Endothelial cell of umbilical vein (primary cell): ENCODE measurements around the gene GPR75. TPM values are rescaled to one million over a fixed set of nuclear protein-coding genes. Genes with fewer than 3 reads are reported as not detected.

Experiments
- BruUV-seq: library from RNA; stranded (reverse); fragments of 400-500 nt; replicated peaks from 2 replicates; lab custom pipeline; 2021; lab: Mats Ljungman, UMichigan
- CTCF ChIA-PET: fragments of 300-600, 350-600 bp; sonication (Branson Sonifier 250); formaldehyde crosslinking; loops from one replicate; lab custom pipeline; 2021; ENCODE audit warnings: antibody characterized with exemption, inconsistent platforms; lab: Charles Lee
- POLR2A ChIA-PET: fragments of 300-600, 350-600 bp; sonication (Branson Sonifier 250); formaldehyde crosslinking; loops from one replicate; lab custom pipeline; 2021; ENCODE audit warnings: antibody characterized with exemption, inconsistent platforms; lab: Charles Lee
- DNase-seq: peaks from one replicate; pipeline ENCODE4 v3.0.0-alpha.2; 2011; ENCODE audit warnings: low read depth, low spot score
- FAIRE-seq: peaks from 2 replicates; lab custom pipeline; 2011; peaks lifted over from hg19 to GRCh38; lab: Jason Lieb, UNC
- H2AFZ ChIP-seq: 2 replicates; pipeline ENCODE4 v1.6.0; 2012; ENCODE audit warnings: low read depth, low read length, control low read depth, inconsistent platforms
- H3K27ac ChIP-seq: 2 replicates; pipeline ENCODE4 v1.5.1; 2011; ENCODE audit warnings: low read depth, mild to moderate bottlenecking, control low read depth, low read length, moderate library complexity; ENCODE audit not compliant: insufficient read depth
- H3K27me3 ChIP-seq, 2 experiments: 2 replicates each; pipeline versions ENCODE4 v1.6.0 to v1.6.1; 2011; ENCODE audit warnings: low read length in 2 of 2, mixed read lengths in 1 of 2; ENCODE audit not compliant: control insufficient read depth in 2 of 2, insufficient read depth in 2 of 2
- H3K36me3 ChIP-seq, 2 experiments: 2 replicates in 1 of 2; 3 replicates in 1 of 2; pipeline ENCODE4 v1.5.1; 2011; ENCODE audit warnings: low read length in 2 of 2, mild to moderate bottlenecking in 1 of 2, moderate library complexity in 1 of 2; ENCODE audit not compliant: control insufficient read depth in 2 of 2, insufficient read depth in 2 of 2; ENCODE audit errors: extremely low read depth in 1 of 2
- H3K4me1 ChIP-seq: 3 replicates; pipeline ENCODE4 v1.5.1; 2011; ENCODE audit warnings: mild to moderate bottlenecking, low read length; ENCODE audit not compliant: control insufficient read depth, insufficient read depth; ENCODE audit errors: extremely low read depth
- H3K4me2 ChIP-seq: 2 replicates; pipeline ENCODE4 v1.6.1; 2011; ENCODE audit warnings: low read length, control low read depth, mixed read lengths; ENCODE audit not compliant: insufficient read depth
- H3K4me3 ChIP-seq, 3 experiments: fragments of 200-600 bp in 1 of 3; sonication (generic), shearing (Covaris generic) in 1 of 3; replicated peaks in 1 of 3; 2 replicates each; pipeline ENCODE4 v1.5.1; 2011 to 2016; ENCODE audit warnings: control low read depth in 3 of 3, low read length in 3 of 3, mild to moderate bottlenecking in 2 of 3, inconsistent platforms in 1 of 3, low read depth in 1 of 3, moderate library complexity in 1 of 3; ENCODE audit not compliant: insufficient read depth in 1 of 3
- H3K79me2 ChIP-seq: 2 replicates; pipeline ENCODE4 v1.6.0; 2012; ENCODE audit warnings: low read length, inconsistent platforms; ENCODE audit not compliant: control insufficient read depth, insufficient read depth
- H3K9ac ChIP-seq: replicated peaks from 2 replicates; pipeline ENCODE3; 2011; ENCODE audit warnings: low read length, control low read depth; ENCODE audit not compliant: insufficient read depth; ENCODE audit errors: extremely low read depth
- H3K9me1 ChIP-seq: replicated peaks from 3 replicates; pipeline ENCODE4 v1.6.0; 2011; ENCODE audit warnings: mild to moderate bottlenecking, low read length; ENCODE audit not compliant: control insufficient read depth, insufficient read depth; ENCODE audit errors: extremely low read depth
- H3K9me3 ChIP-seq: replicated peaks from 2 replicates; pipeline ENCODE4 v1.5.1; 2012; ENCODE audit warnings: low read length, inconsistent platforms; ENCODE audit not compliant: control insufficient read depth, insufficient read depth
- H4K20me1 ChIP-seq: replicated peaks from 2 replicates; pipeline ENCODE3; 2011; ENCODE audit warnings: mild to moderate bottlenecking, low read length; ENCODE audit not compliant: control insufficient read depth, insufficient read depth; ENCODE audit errors: extremely low read depth
- EZH2 ChIP-seq: IDR thresholded peaks from 2 replicates; pipeline ENCODE4 v1.6.1; 2012; ENCODE audit warnings: borderline replicate concordance, low read depth, mild to moderate bottlenecking, moderate library complexity, low read length, inconsistent platforms; ENCODE audit not compliant: severe bottlenecking
- FOS ChIP-seq: IDR thresholded peaks from 2 replicates; pipeline ENCODE4 v1.6.1; 2011; ENCODE audit warnings: mild to moderate bottlenecking, low read length, moderate library complexity, borderline replicate concordance; ENCODE audit not compliant: insufficient read depth
- GATA2 ChIP-seq: IDR thresholded peaks from 2 replicates; pipeline ENCODE4 v1.7.0; 2011; ENCODE audit warnings: low read depth, mild to moderate bottlenecking, moderate library complexity, mixed read lengths, low read length; ENCODE audit not compliant: insufficient read length, insufficient read depth
- JUN ChIP-seq: IDR thresholded peaks from 2 replicates; pipeline ENCODE4 v1.6.1; 2011; ENCODE audit warnings: borderline replicate concordance, low read depth; ENCODE audit not compliant: insufficient read length, insufficient read depth
- MYC ChIP-seq: IDR thresholded peaks from one replicate; pipeline ENCODE4 v1.6.1; 2011; ENCODE audit warnings: mild to moderate bottlenecking, low read depth, low read length
- POLR2A ChIP-seq: IDR thresholded peaks from 2 replicates; pipeline ENCODE4 v1.6.1; 2012; ENCODE audit warnings: low read depth, mild to moderate bottlenecking, control low read depth, low read length
- dilution Hi-C: fragments of 300-500 bp; cut with MboI; formaldehyde crosslinking; loops from one replicate; pipeline ENCODE4 v1.15.0; 2019; ENCODE audit warnings: low sequenced_read_pairs; ENCODE audit not compliant: extremely low pct_ligation_motif_present
- intact Hi-C: fragments of 100-400 bp; cut with micrococcal nuclease; formaldehyde crosslinking; loops from one replicate; pipeline ENCODE4 v1.10.0; 2022
- polyA plus RNA-seq, 4 experiments: library from polyadenylated mRNA; depleted of rRNA in 3 of 4; stranded (reverse) in 3 of 4; unstranded in 1 of 4; fragments of >200 nt; gene quantifications; 2 replicates each; pipeline versions ENCODE4 v1.2.1 to v1.2.3, GENCODE V29; 2011 to 2012; ENCODE audit warnings: missing spikeins in 1 of 4
- total RNA-seq: library from RNA; stranded (reverse); gene quantifications from 2 replicates; pipeline ENCODE4 v1.2.3, GENCODE V29; 2021
- TF ChIP-seq, protein P1 (sequence below): IDR thresholded peaks from 2 replicates; pipeline ENCODE4 v1.6.1; 2011; ENCODE audit not compliant: insufficient read depth, insufficient read length
- TF ChIP-seq, protein P2 (sequence below), 2 donors: IDR thresholded peaks; 1 replicate in 1 of 2; 2 replicates in 1 of 2; pipeline ENCODE4 v1.5.1; 2011; ENCODE audit warnings: low read length in 2 of 2, mild to moderate bottlenecking in 2 of 2, moderate library complexity in 2 of 2, control low read depth in 1 of 2, inconsistent platforms in 1 of 2, low read depth in 1 of 2; ENCODE audit not compliant: insufficient read depth in 1 of 2; ENCODE audit errors: extremely low read depth in 1 of 2

The GPR75 gene
- total and polyA plus RNA-seq, 2 donors (not counting 3 experiments of a cell fraction or from before 2014, with no cell fraction given): 4.4 to 4.7 TPM

DNA sequence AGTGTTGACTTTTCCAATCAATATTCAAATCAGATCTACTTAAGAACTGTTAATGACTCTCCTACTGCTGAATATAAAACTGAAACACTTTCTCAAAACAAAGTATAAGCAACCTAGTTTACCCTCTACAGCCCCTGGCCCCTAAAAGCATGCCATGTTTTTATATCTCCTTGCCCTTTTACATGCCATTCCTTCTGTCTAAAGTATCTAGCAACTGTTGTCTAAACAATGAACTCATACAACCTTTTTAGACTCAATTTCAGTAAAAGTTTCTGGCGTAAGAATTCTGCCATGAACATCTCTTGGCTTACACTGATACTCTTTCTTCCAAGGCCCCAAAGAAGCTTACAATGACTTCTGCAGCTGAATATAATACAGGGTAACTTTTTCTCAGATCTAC is 47.8 kb upstream of the GPR75 start:
- BruUV-seq: no TSS peak
- no peak for FAIRE-seq
- POLR2A ChIA-PET: no interaction called here

DNA sequence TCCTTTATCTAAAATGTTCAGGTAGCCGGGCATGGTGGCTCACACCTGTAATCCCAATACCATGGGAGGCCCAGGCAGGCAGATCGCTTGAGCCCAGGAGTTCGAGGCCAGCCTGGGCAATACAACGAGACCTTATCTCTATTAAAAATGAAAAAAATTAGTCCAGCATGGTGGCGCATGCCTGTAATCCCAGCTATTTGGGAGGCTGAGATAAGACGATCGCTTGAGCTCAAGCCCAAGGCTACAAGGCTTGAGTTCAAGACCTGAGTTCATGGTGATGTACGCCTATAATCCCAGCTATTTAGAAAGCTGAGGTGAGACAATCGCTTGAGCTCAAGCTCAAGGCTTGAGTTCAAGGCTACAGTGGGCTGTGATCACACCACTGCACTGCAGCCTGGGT is 45.6 kb upstream of the GPR75 start:
- ChIA-PET CTCF (interaction anchor here (1.5 kb wide), 1 partner anchor 12 kb away, joined by 6 read pairs; no protein-coding TSS in a partner anchor), POLR2A (no interaction called here)
- Histone ChIP-seq H3K9ac (no peak overlapping the region), H3K79me2 (no peaks in the 10 kb centered on the region), H3K36me3 (peaks cover 17 to 40% of the 10 kb centered on the region in 2 experiments), H3K9me1 (no peaks in the 10 kb centered on the region), H3K27me3 (no peaks in the 10 kb centered on the region), H2AFZ (no peak overlapping the region), H3K4me1 (no peaks in the 10 kb centered on the region), H3K9me3 (no peaks in the 10 kb centered on the region), H4K20me1 (no peaks in the 10 kb centered on the region), H3K27ac (no peak overlapping the region), H3K4me3 (no peak overlapping the region), H3K4me2 (no peak overlapping the region)
- no TSS peak for BruUV-seq
- no peak for FAIRE-seq
- DNase-seq: no peak
- intact Hi-C loops: no loop called here
- dilution Hi-C loops: no loop called here
- TF ChIP-seq GATA2: no peak
- TF ChIP-seq MYC: no peak
- TF ChIP-seq, protein P1, sequence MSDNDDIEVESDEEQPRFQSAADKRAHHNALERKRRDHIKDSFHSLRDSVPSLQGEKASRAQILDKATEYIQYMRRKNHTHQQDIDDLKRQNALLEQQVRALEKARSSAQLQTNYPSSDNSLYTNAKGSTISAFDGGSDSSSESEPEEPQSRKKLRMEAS: no peak
- no peak for TF ChIP-seq JUN
- TF ChIP-seq, protein P2, sequence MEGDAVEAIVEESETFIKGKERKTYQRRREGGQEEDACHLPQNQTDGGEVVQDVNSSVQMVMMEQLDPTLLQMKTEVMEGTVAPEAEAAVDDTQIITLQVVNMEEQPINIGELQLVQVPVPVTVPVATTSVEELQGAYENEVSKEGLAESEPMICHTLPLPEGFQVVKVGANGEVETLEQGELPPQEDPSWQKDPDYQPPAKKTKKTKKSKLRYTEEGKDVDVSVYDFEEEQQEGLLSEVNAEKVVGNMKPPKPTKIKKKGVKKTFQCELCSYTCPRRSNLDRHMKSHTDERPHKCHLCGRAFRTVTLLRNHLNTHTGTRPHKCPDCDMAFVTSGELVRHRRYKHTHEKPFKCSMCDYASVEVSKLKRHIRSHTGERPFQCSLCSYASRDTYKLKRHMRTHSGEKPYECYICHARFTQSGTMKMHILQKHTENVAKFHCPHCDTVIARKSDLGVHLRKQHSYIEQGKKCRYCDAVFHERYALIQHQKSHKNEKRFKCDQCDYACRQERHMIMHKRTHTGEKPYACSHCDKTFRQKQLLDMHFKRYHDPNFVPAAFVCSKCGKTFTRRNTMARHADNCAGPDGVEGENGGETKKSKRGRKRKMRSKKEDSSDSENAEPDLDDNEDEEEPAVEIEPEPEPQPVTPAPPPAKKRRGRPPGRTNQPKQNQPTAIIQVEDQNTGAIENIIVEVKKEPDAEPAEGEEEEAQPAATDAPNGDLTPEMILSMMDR (IDR thresholded peaks at IDR 0.05; ENCODE audit: extremely low read depth in 1 of 2, insufficient read depth in 1 of 2, low read depth in 1 of 2, low read length in 2 of 2): no peak

More for the DNA sequence above, 47.8 kb upstream of the GPR75 start:
- dilution Hi-C loops: no loop called here
- Histone ChIP-seq H2AFZ (no peak overlapping the region), H3K9me3 (no peaks in the 10 kb centered on the region), H3K4me2 (no peak overlapping the region), H3K4me3 (no peak overlapping the region), H3K27ac (no peak overlapping the region), H3K36me3 (peaks cover 12 to 30% of the 10 kb centered on the region in 2 experiments), H4K20me1 (no peaks in the 10 kb centered on the region), H3K27me3 (no peaks in the 10 kb centered on the region), H3K79me2 (peaks cover 10% of the 10 kb centered on the region), H3K9me1 (no peaks in the 10 kb centered on the region), H3K9ac (no peak overlapping the region), H3K4me1 (no peaks in the 10 kb centered on the region)
- CTCF ChIA-PET: interaction anchor here (2.4 kb wide), 1 partner anchor 15 kb away, joined by 6 read pairs; no protein-coding TSS in a partner anchor
- TF ChIP-seq JUN: no peak
- no peak for TF ChIP-seq EZH2
- TF ChIP-seq MYC: no peak
- TF ChIP-seq FOS: no peak
- no peak for TF ChIP-seq POLR2A
- TF ChIP-seq GATA2: no peak
- intact Hi-C loops: no loop called here
- DNase-seq: no peak
